H1 (cell line): Measurements from ENCODE around the gene GRK7.

ENCODE experiments used
- FOSL1 ChIP-seq: IDR thresholded peaks from 2 replicates; pipeline ENCODE4 v1.6.1; 2011; ENCODE audit warnings: mild to moderate bottlenecking, low read depth, low read length, moderate library complexity; ENCODE audit not compliant: insufficient read depth
- GTF2F1 ChIP-seq: IDR thresholded peaks from 2 replicates; pipeline ENCODE4 v1.6.1; 2012; ENCODE audit warnings: low read depth, low read length, improper control_type of control experiment, borderline replicate concordance
- HDAC2 ChIP-seq, 2 experiments: fragments of 300-600 bp in 1 of 2; sonication (generic) in 1 of 2; IDR thresholded peaks; 2 replicates each; pipeline ENCODE4 v1.6.1; 2011 to 2012; ENCODE audit warnings: low read depth in 2 of 2, low read length in 2 of 2, mild to moderate bottlenecking in 2 of 2, moderate library complexity in 2 of 2, borderline replicate concordance in 1 of 2, inconsistent platforms in 1 of 2
- JUN ChIP-seq: IDR thresholded peaks from 2 replicates; pipeline ENCODE4 v1.6.1; 2011; ENCODE audit warnings: low read depth, mild to moderate bottlenecking, improper control_type of control experiment, low read length
- JUND ChIP-seq: IDR thresholded peaks from 2 replicates; pipeline ENCODE4 v1.6.1; 2011; ENCODE audit warnings: mild to moderate bottlenecking, improper control_type of control experiment, low read length
- POLR2A ChIP-seq, 2 experiments: IDR thresholded peaks; 1 replicate in 1 of 2; 2 replicates in 1 of 2; pipeline ENCODE4 v1.6.1; 2011; ENCODE audit warnings: low read depth in 2 of 2, low read length in 2 of 2, mild to moderate bottlenecking in 2 of 2; ENCODE audit errors: control extremely low read depth in 1 of 2
- SIX5 ChIP-seq: IDR thresholded peaks from 2 replicates; pipeline ENCODE4 v1.6.1; 2011; ENCODE audit warnings: mild to moderate bottlenecking, low read depth, low read length
- SP1 ChIP-seq: IDR thresholded peaks from 2 replicates; pipeline ENCODE4 v1.6.1; 2011; ENCODE audit warnings: low read depth, low read length
- SP2 ChIP-seq: IDR thresholded peaks from 2 replicates; pipeline ENCODE4 v1.6.1; 2012; ENCODE audit warnings: mild to moderate bottlenecking, low read length, inconsistent platforms
- TF ChIP-seq, protein P1 (sequence below), 3 experiments: IDR thresholded peaks; 1 replicate in 2 of 3; 2 replicates in 1 of 3; pipeline versions ENCODE4 v1.5.1 to v1.6.1; 2011; ENCODE audit warnings: low read length in 3 of 3, mild to moderate bottlenecking in 3 of 3, inconsistent platforms in 2 of 3, low read depth in 1 of 3, moderate library complexity in 1 of 3; ENCODE audit not compliant: insufficient read depth in 1 of 3; ENCODE audit errors: control extremely low read depth in 1 of 3
- TF ChIP-seq, protein P2 (sequence below): IDR thresholded peaks from 2 replicates; pipeline ENCODE4 v1.6.1; 2012; ENCODE audit warnings: low read length, inconsistent platforms
- TF ChIP-seq, protein P3 (sequence below): IDR thresholded peaks from 2 replicates; pipeline ENCODE4 v1.6.1; 2012; ENCODE audit warnings: inconsistent platforms

DNA sequence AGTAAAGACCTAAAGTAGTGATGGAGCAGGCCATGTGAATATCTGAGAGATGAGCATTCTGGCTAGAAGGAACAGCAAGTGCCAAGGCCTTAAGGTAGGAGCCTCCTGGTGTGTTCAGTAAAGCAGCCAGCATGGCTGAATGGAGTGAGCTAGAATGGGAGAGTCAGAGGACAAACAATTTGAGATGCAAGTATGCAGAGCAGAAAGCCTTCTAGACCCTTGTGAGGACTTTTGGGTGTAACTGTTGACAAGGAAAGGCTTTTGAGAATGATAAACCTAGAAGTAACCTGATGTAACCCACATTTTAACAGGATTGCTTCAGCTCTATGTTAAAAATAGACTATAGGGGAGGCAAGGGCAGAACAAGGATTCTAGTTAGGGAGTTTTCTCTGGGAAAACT is 40.0 kb upstream of the GRK7 start:
- TF ChIP-seq SP1 (no peak), HDAC2 (IDR thresholded peaks at IDR 0.05; ENCODE audit: borderline replicate concordance in 1 of 2, low read depth in 2 of 2, low read length in 2 of 2) (no peak), FOSL1 (no peak), POLR2A (IDR thresholded peaks at IDR 0.05; ENCODE audit: control extremely low read depth in 1 of 2, low read depth in 2 of 2, low read length in 2 of 2) (no peak), GTF2F1 (no peak), JUN (no peak), SP2 (no peak), JUND (no peak), SIX5 (no peak)
- TF ChIP-seq, protein P1, sequence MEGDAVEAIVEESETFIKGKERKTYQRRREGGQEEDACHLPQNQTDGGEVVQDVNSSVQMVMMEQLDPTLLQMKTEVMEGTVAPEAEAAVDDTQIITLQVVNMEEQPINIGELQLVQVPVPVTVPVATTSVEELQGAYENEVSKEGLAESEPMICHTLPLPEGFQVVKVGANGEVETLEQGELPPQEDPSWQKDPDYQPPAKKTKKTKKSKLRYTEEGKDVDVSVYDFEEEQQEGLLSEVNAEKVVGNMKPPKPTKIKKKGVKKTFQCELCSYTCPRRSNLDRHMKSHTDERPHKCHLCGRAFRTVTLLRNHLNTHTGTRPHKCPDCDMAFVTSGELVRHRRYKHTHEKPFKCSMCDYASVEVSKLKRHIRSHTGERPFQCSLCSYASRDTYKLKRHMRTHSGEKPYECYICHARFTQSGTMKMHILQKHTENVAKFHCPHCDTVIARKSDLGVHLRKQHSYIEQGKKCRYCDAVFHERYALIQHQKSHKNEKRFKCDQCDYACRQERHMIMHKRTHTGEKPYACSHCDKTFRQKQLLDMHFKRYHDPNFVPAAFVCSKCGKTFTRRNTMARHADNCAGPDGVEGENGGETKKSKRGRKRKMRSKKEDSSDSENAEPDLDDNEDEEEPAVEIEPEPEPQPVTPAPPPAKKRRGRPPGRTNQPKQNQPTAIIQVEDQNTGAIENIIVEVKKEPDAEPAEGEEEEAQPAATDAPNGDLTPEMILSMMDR (IDR thresholded peaks at IDR 0.05; ENCODE audit: control extremely low read depth in 1 of 3, insufficient read depth in 1 of 3, low read depth in 1 of 3, low read length in 3 of 3), result no peak
- TF ChIP-seq, protein P2, sequence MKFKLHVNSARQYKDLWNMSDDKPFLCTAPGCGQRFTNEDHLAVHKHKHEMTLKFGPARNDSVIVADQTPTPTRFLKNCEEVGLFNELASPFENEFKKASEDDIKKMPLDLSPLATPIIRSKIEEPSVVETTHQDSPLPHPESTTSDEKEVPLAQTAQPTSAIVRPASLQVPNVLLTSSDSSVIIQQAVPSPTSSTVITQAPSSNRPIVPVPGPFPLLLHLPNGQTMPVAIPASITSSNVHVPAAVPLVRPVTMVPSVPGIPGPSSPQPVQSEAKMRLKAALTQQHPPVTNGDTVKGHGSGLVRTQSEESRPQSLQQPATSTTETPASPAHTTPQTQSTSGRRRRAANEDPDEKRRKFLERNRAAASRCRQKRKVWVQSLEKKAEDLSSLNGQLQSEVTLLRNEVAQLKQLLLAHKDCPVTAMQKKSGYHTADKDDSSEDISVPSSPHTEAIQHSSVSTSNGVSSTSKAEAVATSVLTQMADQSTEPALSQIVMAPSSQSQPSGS, result no peak
- TF ChIP-seq, protein P3, sequence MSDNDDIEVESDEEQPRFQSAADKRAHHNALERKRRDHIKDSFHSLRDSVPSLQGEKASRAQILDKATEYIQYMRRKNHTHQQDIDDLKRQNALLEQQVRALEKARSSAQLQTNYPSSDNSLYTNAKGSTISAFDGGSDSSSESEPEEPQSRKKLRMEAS, result no peak
